Measurements from ENCODE around the gene FBXL13.
"Not testable (repeated sequence)": the region's sequence is repeated elsewhere in the genome, so short reads cannot be mapped to it uniquely, and the experiment has no call there.

FBXL13 gene

GRCh38 chr7:103079836-103080235 lies 5.2 kb upstream of the FBXL13 start:
- no peak for DNase-seq (ENCODE audit: low read depth in 2 of 2)

- not testable (repeated sequence) for DNase-seq (ENCODE audit: low read depth in 2 of 2)
Observed at GRCh38 chr7:103078226-103078625, 3.6 kb upstream of the FBXL13 start.

DNA sequence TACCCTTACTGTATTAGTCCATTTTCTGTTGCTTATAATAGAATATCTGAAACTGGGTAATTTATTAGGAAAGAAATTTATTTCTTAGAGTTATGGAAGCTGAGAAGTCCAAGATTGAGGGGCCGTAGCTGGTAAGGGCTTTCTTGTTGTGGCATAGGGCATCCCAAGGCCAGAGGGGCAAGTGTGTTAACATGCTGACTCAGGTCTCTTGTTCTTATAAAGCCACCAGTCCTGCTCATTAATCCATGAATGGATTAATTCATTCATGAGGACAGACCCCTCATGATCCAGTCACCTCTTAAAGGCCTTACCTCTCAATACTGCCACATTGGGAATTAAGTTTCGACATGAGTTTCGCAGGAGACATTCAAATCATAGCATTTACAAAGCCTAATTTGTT lies 2.7 kb upstream of the FBXL13 start:
- DNase-seq (ENCODE audit: low read depth in 2 of 2), result no peak

DNA sequence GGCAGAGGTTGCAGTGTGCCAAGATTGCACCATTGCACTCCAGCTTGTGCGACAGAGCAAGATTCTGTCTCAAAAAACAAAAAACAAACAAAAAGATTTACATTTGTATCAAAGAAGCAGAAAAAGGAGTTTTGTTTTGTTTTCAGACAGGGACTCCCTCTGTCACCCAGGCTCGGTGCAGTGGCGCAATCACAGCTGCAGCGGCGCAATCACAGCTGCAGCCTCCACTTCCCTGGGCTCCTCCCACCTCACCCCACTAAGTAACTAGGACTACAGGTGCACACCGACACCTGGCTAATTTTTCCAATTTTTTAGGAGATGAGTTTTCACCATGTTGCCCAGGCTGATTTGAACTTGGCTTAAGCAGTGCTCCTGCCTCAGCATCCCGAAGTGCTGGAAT lies 2.2 kb upstream of the FBXL13 start:
- DNase-seq (ENCODE audit: low read depth in 2 of 2), result no peak

- DNase-seq (ENCODE audit: low read depth in 2 of 2), result peak; percentile 55 to 71
Observed at GRCh38 chr7:103075337-103075918, 832 bp upstream of the FBXL13 start.

DNA sequence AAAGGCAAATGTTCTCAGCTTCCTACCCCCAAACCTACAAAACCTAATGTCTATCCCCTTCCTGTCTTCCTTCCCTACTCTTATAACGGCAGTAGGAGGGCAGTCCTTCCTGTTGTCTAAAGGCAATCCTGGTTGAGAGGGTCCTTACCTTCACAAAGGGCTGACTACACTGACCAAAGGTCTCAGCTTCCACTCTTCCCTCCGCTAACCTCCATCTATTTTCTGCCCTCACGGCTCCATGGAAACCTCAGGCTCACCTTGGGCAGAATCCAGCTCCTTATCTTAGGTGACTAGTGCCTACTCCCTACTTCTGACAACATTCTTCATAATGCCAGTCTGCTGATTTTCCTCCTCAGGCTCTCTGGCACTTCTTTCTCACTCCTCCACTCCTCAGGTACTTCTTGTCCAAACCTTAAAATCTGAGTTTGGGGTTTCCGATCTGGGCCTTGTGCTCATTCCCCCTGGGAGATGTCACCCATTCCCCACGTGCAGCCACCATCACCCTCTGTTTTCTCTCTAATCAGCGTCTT lies 542 bp downstream of the FBXL13 start:
- DNase-seq (ENCODE audit: low read depth in 2 of 2), result no peak

DNA sequence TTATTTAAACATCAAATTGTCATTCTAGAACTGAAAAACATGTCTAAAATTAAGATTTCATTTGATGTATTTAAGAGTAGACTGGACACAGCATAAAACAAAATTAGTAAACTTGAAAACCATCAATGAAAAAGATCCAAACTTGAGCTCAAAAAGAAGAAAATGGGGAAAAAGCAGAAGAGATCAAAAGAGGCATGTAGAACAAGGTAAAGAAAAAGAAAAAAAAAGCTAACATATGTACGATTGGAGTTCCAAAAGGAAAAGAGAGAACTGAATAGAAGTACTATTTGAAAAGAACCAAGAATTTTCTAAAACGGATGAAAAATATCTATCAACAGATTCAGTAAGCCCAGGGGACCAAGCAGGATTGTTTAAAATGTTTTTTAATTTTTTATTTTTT lies 3.6 kb downstream of the FBXL13 start:
- no peak for DNase-seq (ENCODE audit: low read depth in 2 of 2)

- DNase-seq (ENCODE audit: low read depth in 2 of 2), result no peak
Observed at GRCh38 chr7:103068414-103069403, 5.9 kb downstream of the FBXL13 start.

- peak in 1 of 2 experiments; percentile 37 for DNase-seq (ENCODE audit: low read depth in 2 of 2)
Observed at GRCh38 chr7:103065667-103066066, 8.9 kb downstream of the FBXL13 start.

- no peak for DNase-seq (ENCODE audit: low read depth in 2 of 2)
Observed at GRCh38 chr7:103063895-103064294, 10.7 kb downstream of the FBXL13 start.

DNA sequence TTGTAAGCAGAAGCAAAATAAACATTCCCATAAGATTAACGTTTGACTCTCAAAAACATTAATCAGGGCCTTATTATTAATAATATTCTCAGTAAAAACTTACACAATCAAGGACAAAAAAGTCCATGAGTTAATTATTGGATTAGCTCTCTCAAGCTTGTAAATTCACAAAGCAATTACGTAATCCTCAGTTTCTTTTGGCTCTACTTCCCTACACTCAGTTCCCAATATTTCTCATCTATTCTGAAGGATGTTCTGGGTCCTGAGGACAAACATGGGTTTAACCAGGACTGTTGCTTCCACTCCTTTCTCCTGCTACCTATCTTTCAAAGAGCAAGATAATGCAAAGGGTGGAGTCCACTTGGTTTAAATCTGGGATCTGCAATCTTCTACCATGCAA lies 15.1 kb downstream of the FBXL13 start:
- no peak for DNase-seq (ENCODE audit: low read depth in 2 of 2)

GRCh38 chr7:103058122-103058521 lies 16.5 kb downstream of the FBXL13 start:
- no peak for DNase-seq (ENCODE audit: low read depth in 2 of 2)

- DNase-seq (ENCODE audit: low read depth in 2 of 2), result not testable (repeated sequence)
Observed at GRCh38 chr7:103056006-103056405, 18.6 kb downstream of the FBXL13 start.

- DNase-seq (ENCODE audit: low read depth in 2 of 2), result no peak
Observed at GRCh38 chr7:103051519-103051918, 23.1 kb downstream of the FBXL13 start.

- DNase-seq (ENCODE audit: low read depth in 2 of 2), result no peak
Observed at GRCh38 chr7:103048833-103049232, 25.8 kb downstream of the FBXL13 start.

DNA sequence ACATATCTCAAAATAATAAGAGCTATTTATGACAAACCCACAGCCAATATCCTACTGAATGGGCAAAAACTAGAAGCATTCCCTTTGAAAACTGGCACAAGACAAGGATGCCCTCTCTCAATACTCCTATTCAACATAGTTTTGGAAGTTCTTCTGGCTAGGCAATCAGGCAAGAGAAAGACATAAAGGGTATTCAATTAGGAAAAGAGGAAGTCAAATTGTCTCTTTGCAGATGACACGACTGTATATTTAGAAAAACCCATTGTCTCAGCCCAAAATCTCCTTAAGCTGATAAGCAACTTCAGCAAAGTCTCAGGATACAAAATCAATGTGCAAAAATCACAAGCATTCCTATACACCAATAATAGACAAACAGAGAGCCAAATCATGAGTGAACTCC lies 32.8 kb downstream of the FBXL13 start:
- DNase-seq (ENCODE audit: low read depth in 2 of 2), result not testable (repeated sequence)

DNA sequence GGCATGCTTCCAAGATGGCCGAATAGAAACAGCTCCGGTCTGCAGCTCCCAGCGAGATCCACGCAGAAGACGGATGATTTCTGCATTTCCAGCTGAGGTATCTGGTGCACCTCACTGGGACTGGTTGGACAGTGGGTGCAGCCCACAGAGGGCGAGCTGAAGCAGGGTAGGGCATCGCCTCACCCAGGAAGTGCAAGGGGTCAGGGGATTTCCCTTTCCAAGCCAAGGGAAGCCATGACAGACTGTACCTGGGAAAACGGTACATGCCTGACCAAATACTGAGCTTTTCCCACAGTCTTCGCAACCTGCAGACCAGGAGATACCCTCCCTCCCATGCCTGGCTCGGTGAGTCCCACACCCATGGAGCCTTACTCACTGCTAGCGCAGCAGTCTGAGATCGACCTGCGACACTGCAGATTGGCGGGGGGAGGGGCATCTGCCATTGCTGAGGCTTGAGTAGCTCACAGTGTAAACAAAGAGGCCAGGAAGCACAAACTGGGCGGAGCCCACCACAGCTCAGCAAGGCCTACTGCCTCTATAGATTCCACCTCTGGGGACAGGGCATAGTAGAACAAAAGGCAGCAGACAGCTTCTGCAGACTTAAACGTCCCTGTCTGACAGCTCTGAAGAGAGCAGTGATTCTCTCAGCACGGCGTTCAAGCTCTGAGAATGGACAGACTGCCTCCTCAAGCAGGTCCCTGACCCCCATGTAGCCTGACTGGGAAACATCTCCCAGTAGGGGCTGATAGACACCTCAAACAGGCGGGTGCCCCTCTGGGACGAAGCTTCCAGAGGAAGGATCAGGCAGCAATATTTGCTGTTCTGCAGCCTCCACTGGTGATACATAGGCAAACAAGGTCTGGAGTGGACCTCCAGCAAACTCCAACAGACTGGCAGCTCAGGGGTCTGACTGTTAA lies 36.5 kb downstream of the FBXL13 start:
- not testable (repeated sequence) for DNase-seq (ENCODE audit: low read depth in 2 of 2)

GRCh38 chr7:103037476-103037822 lies 37.1 kb downstream of the FBXL13 start:
- DNase-seq (ENCODE audit: low read depth in 2 of 2), result no peak

DNA sequence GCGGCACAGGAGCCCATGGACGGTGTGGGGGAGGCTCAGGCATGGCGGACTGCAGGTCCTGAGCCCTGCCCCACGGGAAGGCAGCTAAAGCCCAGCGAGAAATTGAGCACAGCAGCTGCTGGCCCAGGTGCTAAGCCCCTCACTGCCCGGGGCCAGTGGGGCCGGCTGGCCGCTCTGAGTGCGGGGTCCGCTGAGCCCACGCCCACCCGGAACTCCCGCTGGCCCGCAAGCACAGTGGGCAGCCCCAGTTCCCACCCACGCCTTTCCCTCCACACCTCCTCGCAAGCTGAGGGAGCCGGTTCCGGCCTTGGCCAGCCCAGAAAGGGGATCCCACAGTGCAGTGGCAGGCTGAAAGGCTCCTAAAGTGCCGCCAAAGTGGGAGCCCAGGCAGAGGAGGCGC lies 40.3 kb downstream of the FBXL13 start:
- not testable (repeated sequence) for DNase-seq (ENCODE audit: low read depth in 2 of 2)

GRCh38 chr7:103031781-103032180 lies 42.8 kb downstream of the FBXL13 start:
- no peak for DNase-seq (ENCODE audit: low read depth in 2 of 2)

GRCh38 chr7:103031024-103031423 lies 43.6 kb downstream of the FBXL13 start:
- no peak for DNase-seq (ENCODE audit: low read depth in 2 of 2)

GRCh38 chr7:103025341-103025740 lies 49.3 kb downstream of the FBXL13 start:
- DNase-seq (ENCODE audit: low read depth in 2 of 2), result no peak
